OCI-LY1 (cell line): ENCODE data around the gene PARN.
"Not testable (repeated sequence)": the region's sequence is repeated elsewhere in the genome, so short reads cannot be mapped to it uniquely, and the experiment has no call there.

Source experiments
- H2AFZ ChIP-seq: fragments of 200-600 bp; sonication (generic), shearing (Covaris generic); 2 replicates; pipeline ENCODE4 v1.6.0; 2014; ENCODE audit warnings: antibody characterized with exemption, mild to moderate bottlenecking, low read length
- H3F3A ChIP-seq: fragments of 200-600 bp; sonication (generic), shearing (Covaris generic); 2 replicates; pipeline ENCODE4 v1.6.0; 2014; ENCODE audit warnings: mild to moderate bottlenecking, antibody characterized with exemption, low read length, moderate library complexity; ENCODE audit not compliant: insufficient read depth
- H3K27ac ChIP-seq: fragments of 200-600 bp; sonication (generic); 2 replicates; pipeline ENCODE4 v1.5.1; 2014; ENCODE audit warnings: low read length, mixed run types, mild to moderate bottlenecking, low read depth; ENCODE audit not compliant: poor library complexity, severe bottlenecking
- H3K27me3 ChIP-seq: fragments of 200-600 bp; sonication (generic); 2 replicates; pipeline ENCODE4 v1.6.0; 2014; ENCODE audit warnings: antibody characterized with exemption, mild to moderate bottlenecking, low read length, moderate library complexity; ENCODE audit not compliant: insufficient read depth
- H3K36me3 ChIP-seq: fragments of 200-600 bp; sonication (generic); 2 replicates; pipeline ENCODE4 v1.6.1; 2014; ENCODE audit warnings: mild to moderate bottlenecking, antibody characterized with exemption, low read length, moderate library complexity, mixed read lengths; ENCODE audit not compliant: insufficient read depth
- H3K4me1 ChIP-seq: fragments of 200-600 bp; sonication (generic); 2 replicates; pipeline ENCODE4 v1.5.1; 2014; ENCODE audit warnings: mild to moderate bottlenecking, low read length, moderate library complexity; ENCODE audit not compliant: insufficient read depth, severe bottlenecking
- H3K4me2 ChIP-seq: fragments of 200-600 bp; sonication (generic), shearing (Covaris generic); 2 replicates; pipeline ENCODE4 v1.6.1; 2014; ENCODE audit warnings: low read length
- H3K4me3 ChIP-seq: fragments of 200-600 bp; sonication (generic); 2 replicates; pipeline ENCODE4 v1.5.1; 2014; ENCODE audit warnings: low read length, low read depth, mild to moderate bottlenecking, mixed read lengths; ENCODE audit not compliant: poor library complexity, severe bottlenecking
- H3K79me2 ChIP-seq: fragments of 200-600 bp; shearing (Covaris generic); 2 replicates; pipeline ENCODE4 v1.6.1; 2016; ENCODE audit warnings: mixed run types, low read length, mixed read lengths; ENCODE audit not compliant: insufficient read depth
- H3K9ac ChIP-seq: fragments of 200-600 bp; sonication (generic), shearing (Covaris generic); 2 replicates; pipeline ENCODE4 v1.6.1; 2014; ENCODE audit warnings: mild to moderate bottlenecking, low read length, mixed read lengths
- H3K9me2 ChIP-seq: fragments of 200-600 bp; sonication (generic), shearing (Covaris generic); 2 replicates; pipeline ENCODE4 v1.6.1; 2014; ENCODE audit warnings: low read depth, mild to moderate bottlenecking, low read length, mixed read lengths
- H3K9me3 ChIP-seq: fragments of 200-600 bp; shearing (Covaris generic); 2 replicates; pipeline ENCODE4 v1.6.1; 2014; ENCODE audit warnings: low read length, mixed read lengths
- H4K20me1 ChIP-seq: fragments of 200-600 bp; sonication (generic), shearing (Covaris generic); 2 replicates; pipeline ENCODE4 v1.6.0; 2016; ENCODE audit warnings: mild to moderate bottlenecking, low read length; ENCODE audit not compliant: insufficient read depth
- EZH2 ChIP-seq: fragments of 200-600 bp; sonication (generic), shearing (Covaris generic); IDR thresholded peaks from 2 replicates; pipeline ENCODE4 v1.8.0; 2017; ENCODE audit warnings: borderline replicate concordance, mixed run types, mild to moderate bottlenecking, antibody characterized with exemption, low read length, moderate library complexity, mixed read lengths
- TF ChIP-seq, protein P1 (sequence below): fragments of 200-600 bp; sonication (generic), shearing (Covaris generic); IDR thresholded peaks from 2 replicates; pipeline ENCODE4 v1.5.1; 2017; ENCODE audit warnings: mild to moderate bottlenecking, antibody characterized with exemption, low read length, moderate library complexity, mixed read lengths

PARN gene

DNA sequence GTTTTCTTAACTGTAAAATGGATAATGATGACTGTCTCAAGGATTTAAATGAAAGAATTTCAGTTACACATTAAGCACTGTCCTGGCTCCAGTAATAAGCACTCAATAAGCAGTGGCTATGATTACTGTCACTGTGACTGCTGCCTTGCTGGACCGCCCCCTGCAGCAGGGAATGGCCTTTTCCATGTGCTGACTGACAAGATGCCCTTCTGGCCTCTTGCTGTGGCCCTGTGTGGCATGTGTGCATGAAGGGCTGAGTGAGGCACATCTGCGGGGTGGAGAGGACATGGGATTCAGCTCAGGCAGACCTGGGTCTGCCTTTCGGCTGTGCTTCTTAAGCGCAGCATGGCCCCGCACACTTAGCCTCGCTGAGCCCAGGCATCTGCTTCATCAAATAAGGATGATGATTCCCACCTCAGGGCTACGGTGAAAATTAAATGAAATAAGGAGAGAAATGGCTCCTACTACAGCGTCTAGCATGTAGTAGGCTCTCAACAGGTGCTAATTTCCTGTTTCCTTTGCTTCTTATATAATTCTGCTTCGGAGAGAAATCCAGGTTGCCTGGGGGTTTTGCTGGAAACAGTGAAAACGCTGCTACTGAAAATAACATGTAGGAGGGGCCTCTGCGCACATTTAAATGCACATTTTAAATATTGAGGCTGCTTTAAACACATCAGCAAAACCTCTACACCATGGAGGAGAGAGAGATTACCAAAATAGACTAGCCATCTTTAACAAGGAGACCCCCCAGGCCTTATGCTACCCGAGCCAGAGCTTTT, 183.9 kb downstream of the PARN start:
- Histone ChIP-seq H3K27ac (no peak overlapping the region), H3K9ac (no peak overlapping the region), H3K27me3 (no peaks in the 10 kb centered on the region), H3K4me2 (no peak overlapping the region), H3K4me3 (no peak overlapping the region), H4K20me1 (no peaks in the 10 kb centered on the region), H2AFZ (no peak overlapping the region), H3K4me1 (no peaks in the 10 kb centered on the region), H3F3A (no peaks in the 10 kb centered on the region), H3K79me2 (no peaks in the 10 kb centered on the region), H3K9me3 (no peaks in the 10 kb centered on the region), H3K9me2 (no peaks in the 10 kb centered on the region), H3K36me3 (peaks cover 19% of the 10 kb centered on the region; the same call in 1 of the 2 replicates)
- TF ChIP-seq EZH2, result no peak
- TF ChIP-seq, protein P1, sequence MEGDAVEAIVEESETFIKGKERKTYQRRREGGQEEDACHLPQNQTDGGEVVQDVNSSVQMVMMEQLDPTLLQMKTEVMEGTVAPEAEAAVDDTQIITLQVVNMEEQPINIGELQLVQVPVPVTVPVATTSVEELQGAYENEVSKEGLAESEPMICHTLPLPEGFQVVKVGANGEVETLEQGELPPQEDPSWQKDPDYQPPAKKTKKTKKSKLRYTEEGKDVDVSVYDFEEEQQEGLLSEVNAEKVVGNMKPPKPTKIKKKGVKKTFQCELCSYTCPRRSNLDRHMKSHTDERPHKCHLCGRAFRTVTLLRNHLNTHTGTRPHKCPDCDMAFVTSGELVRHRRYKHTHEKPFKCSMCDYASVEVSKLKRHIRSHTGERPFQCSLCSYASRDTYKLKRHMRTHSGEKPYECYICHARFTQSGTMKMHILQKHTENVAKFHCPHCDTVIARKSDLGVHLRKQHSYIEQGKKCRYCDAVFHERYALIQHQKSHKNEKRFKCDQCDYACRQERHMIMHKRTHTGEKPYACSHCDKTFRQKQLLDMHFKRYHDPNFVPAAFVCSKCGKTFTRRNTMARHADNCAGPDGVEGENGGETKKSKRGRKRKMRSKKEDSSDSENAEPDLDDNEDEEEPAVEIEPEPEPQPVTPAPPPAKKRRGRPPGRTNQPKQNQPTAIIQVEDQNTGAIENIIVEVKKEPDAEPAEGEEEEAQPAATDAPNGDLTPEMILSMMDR, result no peak

DNA sequence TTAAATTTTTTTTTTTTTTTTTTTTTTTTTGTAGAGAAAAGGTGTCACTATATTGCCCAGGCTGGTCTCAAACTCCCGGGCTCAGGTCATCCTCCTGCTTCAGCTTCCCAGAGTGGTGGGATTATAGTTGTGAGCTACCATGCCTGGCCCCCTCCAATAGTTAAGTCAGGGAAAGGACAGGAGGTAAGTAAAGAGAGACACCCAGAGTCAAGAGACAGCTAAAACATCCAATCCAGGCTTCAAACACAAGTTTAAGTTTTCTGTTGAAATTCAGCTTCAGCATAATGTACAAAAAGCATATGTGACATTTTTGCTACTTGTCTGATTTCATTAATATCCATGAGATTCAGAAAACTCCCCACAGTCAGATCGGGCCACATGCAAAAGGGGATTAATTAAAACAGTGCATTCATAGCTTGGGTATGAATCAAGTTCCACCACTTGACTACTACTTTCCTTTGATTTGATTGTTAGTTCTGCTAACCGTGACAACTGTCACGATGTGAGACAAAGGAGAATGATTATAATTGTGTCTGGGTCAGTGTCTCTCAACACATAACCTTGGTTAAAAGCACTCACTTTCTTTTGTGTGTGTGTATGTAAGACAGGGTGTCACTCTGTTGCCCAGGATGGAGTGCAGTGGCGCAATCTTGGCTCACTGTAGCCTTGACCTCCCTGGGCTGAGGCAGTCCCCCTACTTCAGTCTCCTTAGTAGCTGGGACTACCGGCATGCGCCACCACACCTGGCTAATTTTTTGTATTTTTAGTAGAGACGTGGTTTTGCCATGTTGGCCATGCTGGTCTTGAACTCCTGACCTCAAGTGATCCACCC, 184.9 kb downstream of the PARN start:
- Histone ChIP-seq H3K27me3 (no peaks in the 10 kb centered on the region), H3K9me2 (no peaks in the 10 kb centered on the region), H2AFZ (no peak overlapping the region), H3K4me1 (no peaks in the 10 kb centered on the region), H4K20me1 (no peaks in the 10 kb centered on the region), H3K27ac (no peak overlapping the region), H3K4me2 (no peak overlapping the region), H3K9ac (no peak overlapping the region), H3K79me2 (no peaks in the 10 kb centered on the region), H3K4me3 (no peak overlapping the region), H3K9me3 (no peaks in the 10 kb centered on the region), H3F3A (no peaks in the 10 kb centered on the region), H3K36me3 (peaks cover 19% of the 10 kb centered on the region; the same call in 1 of the 2 replicates)
- TF ChIP-seq EZH2, result no peak
- TF ChIP-seq, protein P1, result no peak

DNA sequence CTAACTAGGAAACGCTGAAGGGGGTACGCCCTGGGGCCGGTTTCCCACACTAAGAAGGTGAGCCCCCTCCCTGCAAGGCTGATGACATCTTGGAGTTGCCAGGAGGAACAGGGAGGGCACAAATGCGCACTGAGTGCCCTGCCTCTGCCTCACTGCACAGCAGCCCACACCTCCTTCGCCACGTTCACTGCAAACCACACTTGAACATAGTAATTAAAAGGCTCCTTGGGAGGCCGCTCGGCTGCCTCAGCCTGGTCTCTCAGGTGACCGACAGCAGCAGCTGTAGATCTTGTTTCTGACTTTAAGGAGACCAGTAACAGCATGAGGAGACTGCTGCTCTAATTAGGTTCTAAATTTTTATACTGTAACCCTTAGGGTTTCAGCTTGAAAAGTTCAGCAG, 188.5 kb downstream of the PARN start:
- H3K9ac ChIP-seq, H3K4me3 ChIP-seq, H3K9me3 ChIP-seq, H3K27me3 ChIP-seq, H3K27ac ChIP-seq, H3K4me2 ChIP-seq, H3K79me2 ChIP-seq, H2AFZ ChIP-seq, H4K20me1 ChIP-seq, H3F3A ChIP-seq, H3K9me2 ChIP-seq, H3K4me1 ChIP-seq: not testable (repeated sequence)
- peaks cover 26% of the 10 kb centered on the region; the same call in 1 of the 2 replicates for H3K36me3 ChIP-seq
